Keratinocyte (primary cell): ENCODE measurements around the gene PPARD. TPM values are rescaled to one million over a fixed set of nuclear protein-coding genes. Genes with fewer than 3 reads are reported as not detected.

Experiments
- DNase-seq: peaks from one replicate; pipeline ENCODE4 v3.0.0-alpha.2; 2011; ENCODE audit warnings: low read depth, missing footprints, low spot score
- FAIRE-seq: peaks from 2 replicates; lab custom pipeline; 2011; peaks lifted over from hg19 to GRCh38; lab: Jason Lieb, UNC
- H2AFZ ChIP-seq: 2 replicates; pipeline ENCODE4 v1.6.0; 2012; ENCODE audit warnings: low read length, control low read depth, inconsistent platforms; ENCODE audit not compliant: control insufficient read depth
- H3K27ac ChIP-seq: 2 replicates; pipeline ENCODE4 v1.5.1; 2011; ENCODE audit warnings: low read length; ENCODE audit not compliant: control insufficient read depth, insufficient read depth
- H3K27me3 ChIP-seq: 3 replicates; pipeline ENCODE4 v1.6.0; 2011; ENCODE audit warnings: low read length; ENCODE audit not compliant: control insufficient read depth, insufficient read depth; ENCODE audit errors: extremely low read depth
- H3K36me3 ChIP-seq, 2 experiments: 2 replicates in 1 of 2; 3 replicates in 1 of 2; pipeline ENCODE4 v1.5.1; 2011; ENCODE audit warnings: low read length in 2 of 2, mild to moderate bottlenecking in 1 of 2; ENCODE audit not compliant: control insufficient read depth in 2 of 2, insufficient read depth in 2 of 2; ENCODE audit errors: extremely low read depth in 1 of 2
- H3K4me1 ChIP-seq: 3 replicates; pipeline ENCODE4 v1.5.1; 2011; ENCODE audit warnings: low read length; ENCODE audit not compliant: control insufficient read depth, insufficient read depth; ENCODE audit errors: extremely low read depth
- H3K4me2 ChIP-seq: 3 replicates; pipeline ENCODE4 v1.6.0; 2011; ENCODE audit warnings: low read depth, low read length; ENCODE audit not compliant: control insufficient read depth, insufficient read depth; ENCODE audit errors: extremely low read depth
- H3K4me3 ChIP-seq, 3 experiments: fragments of 200-600 bp in 1 of 3; sonication (generic) in 1 of 3; 2 replicates in 2 of 3; 3 replicates in 1 of 3; pipeline ENCODE4 v1.5.1; 2011 to 2016; ENCODE audit warnings: low read length in 3 of 3, mild to moderate bottlenecking in 3 of 3, control low read depth in 2 of 3, inconsistent platforms in 1 of 3, low read depth in 1 of 3, mixed read lengths in 1 of 3, mixed run types in 1 of 3, moderate library complexity in 1 of 3; ENCODE audit not compliant: control insufficient read depth in 2 of 3, insufficient read depth in 2 of 3; ENCODE audit errors: extremely low read depth in 1 of 3
- H3K79me2 ChIP-seq: 2 replicates; pipeline ENCODE4 v1.6.0; 2012; ENCODE audit warnings: low read length; ENCODE audit not compliant: control insufficient read depth, insufficient read depth
- H3K9ac ChIP-seq: 3 replicates; pipeline ENCODE4 v1.6.0; 2011; ENCODE audit warnings: low read length; ENCODE audit not compliant: control insufficient read depth, insufficient read depth; ENCODE audit errors: extremely low read depth
- H3K9me1 ChIP-seq: 3 replicates; pipeline ENCODE4 v1.6.0; 2011; ENCODE audit warnings: low read length; ENCODE audit not compliant: control insufficient read depth, insufficient read depth; ENCODE audit errors: extremely low read depth
- H3K9me3 ChIP-seq: 2 replicates; pipeline ENCODE4 v1.5.1; 2012; ENCODE audit warnings: low read depth, low read length; ENCODE audit not compliant: control insufficient read depth
- H4K20me1 ChIP-seq: 3 replicates; pipeline ENCODE4 v1.6.0; 2011; ENCODE audit warnings: low read length; ENCODE audit not compliant: control insufficient read depth, insufficient read depth; ENCODE audit errors: extremely low read depth
- CTCF ChIP-seq, 3 experiments: IDR thresholded peaks in 1 of 3; conservative IDR thresholded peaks in 1 of 3; optimal IDR thresholded peaks in 1 of 3; 2 replicates in 2 of 3; 3 replicates in 1 of 3; pipeline versions ENCODE3 to v1.5.1; 2011; ENCODE audit warnings: low read length in 3 of 3, mild to moderate bottlenecking in 3 of 3, moderate library complexity in 2 of 3, control low read depth in 1 of 3, inconsistent platforms in 1 of 3; ENCODE audit not compliant: insufficient read depth in 2 of 3; ENCODE audit errors: extremely low read depth in 1 of 3
- EZH2 ChIP-seq: IDR thresholded peaks from one replicate; pipeline ENCODE4 v1.6.1; 2012; ENCODE audit warnings: inconsistent platforms, mild to moderate bottlenecking, low read length, moderate library complexity
- dilution Hi-C: fragments of 300-500 bp; cut with MboI; formaldehyde crosslinking; loops from one replicate; pipeline ENCODE4 v1.7.0; 2020; ENCODE audit warnings: low sequenced_read_pairs; ENCODE audit not compliant: extremely low pct_ligation_motif_present
- polyA plus RNA-seq, 5 experiments: library from polyadenylated mRNA; depleted of rRNA in 3 of 5; stranded (reverse) in 3 of 5; stranded (forward) in 1 of 5; unstranded in 1 of 5; fragments of >200 nt; gene quantifications; 1 replicate in 1 of 5; 2 replicates in 3 of 5; 3 replicates in 1 of 5; pipeline versions ENCODE4 v1.2.1 to v1.2.3, GENCODE V29; 2011 to 2012; ENCODE audit warnings: missing spikeins in 2 of 5, low read depth in 1 of 5, low replicate concordance in 1 of 5

Gene PPARD
- polyA plus RNA-seq, 1 donor (not counting 4 experiments of a cell fraction or from before 2014, with no cell fraction given) = 15.1 TPM

GRCh38 chr6:35439308-35439707 is 97.0 kb downstream of the PPARD start:
- H3K9ac ChIP-seq = no peak overlapping the region
- no peaks in the 10 kb centered on the region for H3K27me3 ChIP-seq
- TF ChIP-seq CTCF (optimal IDR thresholded peaks at IDR 0.05 in 1 of 3, IDR thresholded peaks at IDR 0.05 in 1 of 3, conservative IDR thresholded peaks at IDR 0.05 in 1 of 3; ENCODE audit: extremely low read depth in 1 of 3, insufficient read depth in 2 of 3, low read length in 3 of 3) (no peak), EZH2 (no peak)
- FAIRE-seq (no peak), DNase-seq (no peak)
- no peaks in the 10 kb centered on the region for H3K9me3 ChIP-seq
- H2AFZ ChIP-seq = no peak overlapping the region
- no peaks in the 10 kb centered on the region for H3K79me2 ChIP-seq
- peaks cover 11% of the 10 kb centered on the region for H3K4me1 ChIP-seq
- no peaks in the 10 kb centered on the region for H3K36me3 ChIP-seq
- H3K4me3 ChIP-seq = no peak overlapping the region
- H3K4me2 ChIP-seq = no peak overlapping the region
- no peaks in the 10 kb centered on the region for H4K20me1 ChIP-seq
- dilution Hi-C loops = no loop called here
- H3K9me1 ChIP-seq = no peaks in the 10 kb centered on the region
- H3K27ac ChIP-seq = no peak overlapping the region

- H3K9me1 ChIP-seq = no peaks in the 10 kb centered on the region
- no peaks in the 10 kb centered on the region for H3K27me3 ChIP-seq
- no peak for TF ChIP-seq CTCF (optimal IDR thresholded peaks at IDR 0.05 in 1 of 3, IDR thresholded peaks at IDR 0.05 in 1 of 3, conservative IDR thresholded peaks at IDR 0.05 in 1 of 3; ENCODE audit: extremely low read depth in 1 of 3, insufficient read depth in 2 of 3, low read length in 3 of 3)
- TF ChIP-seq EZH2 = no peak
- no peak overlapping the region for H3K4me3 ChIP-seq
- no peak overlapping the region for H3K27ac ChIP-seq
- H3K9ac ChIP-seq = no peak overlapping the region
- H2AFZ ChIP-seq = no peak overlapping the region
- FAIRE-seq (no peak), DNase-seq (no peak)
- H4K20me1 ChIP-seq = no peaks in the 10 kb centered on the region
- H3K9me3 ChIP-seq = no peaks in the 10 kb centered on the region
- H3K79me2 ChIP-seq = no peaks in the 10 kb centered on the region
- H3K4me1 ChIP-seq = peaks cover 11% of the 10 kb centered on the region
- H3K36me3 ChIP-seq = no peaks in the 10 kb centered on the region
- dilution Hi-C loops = no loop called here
- H3K4me2 ChIP-seq = no peak overlapping the region
These were observed 98.8 kb downstream of the PPARD start for GRCh38 chr6:35441205-35441604.
